ENCODE results near the gene KCNJ6.

DNA sequence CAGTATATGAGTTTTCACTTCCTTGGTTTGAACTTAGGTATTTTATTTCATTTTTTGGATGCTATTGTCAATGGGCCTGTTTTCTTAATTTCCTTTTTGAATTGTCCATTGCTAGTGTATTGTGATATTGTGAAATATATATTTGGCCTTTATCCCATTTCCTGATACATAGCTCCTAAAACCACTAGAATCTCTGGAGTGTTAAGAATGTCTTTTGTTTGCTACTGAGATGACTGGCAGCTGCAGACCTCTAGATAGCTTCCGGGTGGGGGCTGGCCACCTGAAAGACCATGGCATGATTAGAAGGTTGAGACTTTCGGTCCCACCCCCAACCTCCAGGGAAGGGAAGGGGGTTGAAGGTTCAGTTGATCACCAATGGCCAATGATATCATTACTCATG lies 245.4 kb downstream of the KCNJ6 start:
- TF ChIP-seq PAX5 (IDR thresholded peaks at IDR 0.05; ENCODE audit: borderline replicate concordance, low read depth, low read length) (no peak), CBFB (IDR thresholded peaks at IDR 0.05; ENCODE audit: low read depth) (no peak), CEBPB (IDR thresholded peaks at IDR 0.05; ENCODE audit: borderline replicate concordance in 1 of 2, low read depth in 2 of 2, low read length in 2 of 2) (no peak)
- TF ChIP-seq, protein P1, sequence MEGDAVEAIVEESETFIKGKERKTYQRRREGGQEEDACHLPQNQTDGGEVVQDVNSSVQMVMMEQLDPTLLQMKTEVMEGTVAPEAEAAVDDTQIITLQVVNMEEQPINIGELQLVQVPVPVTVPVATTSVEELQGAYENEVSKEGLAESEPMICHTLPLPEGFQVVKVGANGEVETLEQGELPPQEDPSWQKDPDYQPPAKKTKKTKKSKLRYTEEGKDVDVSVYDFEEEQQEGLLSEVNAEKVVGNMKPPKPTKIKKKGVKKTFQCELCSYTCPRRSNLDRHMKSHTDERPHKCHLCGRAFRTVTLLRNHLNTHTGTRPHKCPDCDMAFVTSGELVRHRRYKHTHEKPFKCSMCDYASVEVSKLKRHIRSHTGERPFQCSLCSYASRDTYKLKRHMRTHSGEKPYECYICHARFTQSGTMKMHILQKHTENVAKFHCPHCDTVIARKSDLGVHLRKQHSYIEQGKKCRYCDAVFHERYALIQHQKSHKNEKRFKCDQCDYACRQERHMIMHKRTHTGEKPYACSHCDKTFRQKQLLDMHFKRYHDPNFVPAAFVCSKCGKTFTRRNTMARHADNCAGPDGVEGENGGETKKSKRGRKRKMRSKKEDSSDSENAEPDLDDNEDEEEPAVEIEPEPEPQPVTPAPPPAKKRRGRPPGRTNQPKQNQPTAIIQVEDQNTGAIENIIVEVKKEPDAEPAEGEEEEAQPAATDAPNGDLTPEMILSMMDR (IDR thresholded peaks at IDR 0.05 in 2 of 3, conservative IDR thresholded peaks at IDR 0.05 in 1 of 3; ENCODE audit: control insufficient read depth in 2 of 3, extremely low read depth in 1 of 3, insufficient read depth in 1 of 3, low read depth in 3 of 3, low read length in 3 of 3), result no peak

All from GM12878 (cell line).